SH-SY5Y (cell line): ENCODE data around the gene PPP1R14C.

Source experiments
- GATA2 ChIP-seq: IDR thresholded peaks from 2 replicates; pipeline ENCODE4 v1.6.1; 2011; ENCODE audit warnings: mild to moderate bottlenecking, low read depth, low read length
- GATA3 ChIP-seq: IDR thresholded peaks from 2 replicates; pipeline ENCODE4 v1.6.1; 2011; ENCODE audit warnings: low read depth, mild to moderate bottlenecking, low read length, moderate library complexity

The PPP1R14C gene

DNA sequence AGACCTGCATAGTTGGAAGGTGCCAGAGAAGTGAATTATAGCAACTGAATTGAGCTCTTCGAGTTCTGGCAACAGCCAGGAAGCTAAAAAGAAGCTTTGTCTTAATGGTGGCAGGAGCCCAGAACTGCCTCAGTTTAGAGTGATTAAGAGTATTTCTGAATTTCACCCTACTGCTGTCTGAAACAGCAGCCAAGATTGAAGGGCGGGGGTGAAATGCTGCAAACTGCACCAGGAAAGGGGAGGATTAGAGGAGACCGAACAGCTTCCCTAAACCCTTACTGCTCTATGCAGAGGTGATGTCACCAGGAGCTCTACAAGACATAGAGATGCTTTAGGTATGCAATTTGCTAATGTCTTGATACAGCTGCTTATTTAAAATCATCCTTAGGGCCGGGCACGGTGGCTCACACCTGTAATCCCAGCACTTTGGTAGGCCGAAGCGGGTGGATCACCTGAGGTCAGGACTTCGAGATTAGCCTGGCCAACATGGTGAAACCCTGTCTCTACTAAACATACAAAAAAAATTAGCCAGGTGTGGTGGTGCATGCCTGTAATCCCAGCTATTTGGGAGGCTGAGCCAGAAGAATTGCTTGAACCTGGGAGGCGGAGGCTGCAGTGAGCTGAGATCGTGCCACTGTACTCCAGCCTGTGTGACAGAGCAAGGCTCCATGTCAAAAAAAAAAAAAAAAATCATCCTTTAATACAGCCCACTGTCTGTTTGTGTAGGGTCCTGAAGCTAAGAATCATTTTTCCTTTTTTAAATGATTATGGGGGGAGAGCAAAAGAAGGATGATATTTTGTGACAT lies 134.3 kb downstream of the PPP1R14C start:
- TF ChIP-seq GATA3 = no peak
- no peak for TF ChIP-seq GATA2

DNA sequence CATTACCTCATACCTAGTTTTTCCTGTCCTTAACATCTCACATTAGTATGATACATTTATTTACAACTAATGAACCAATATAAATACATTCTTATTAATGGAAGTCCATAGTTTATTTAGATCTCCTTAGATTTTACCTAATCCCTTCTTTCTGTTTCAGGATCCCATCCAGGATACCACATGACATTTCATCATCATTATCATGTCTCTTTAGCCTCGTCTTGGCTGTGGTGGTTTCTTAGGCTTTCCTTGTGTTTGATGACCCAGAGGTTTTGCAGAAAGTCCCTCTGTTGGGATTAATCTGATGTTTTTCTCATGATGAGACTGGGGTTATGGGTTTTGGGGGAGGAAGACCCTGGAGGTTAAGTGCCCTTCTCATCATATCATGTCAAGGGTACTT lies 136.7 kb downstream of the PPP1R14C start:
- no peak for TF ChIP-seq GATA2
- TF ChIP-seq GATA3 = no peak

DNA sequence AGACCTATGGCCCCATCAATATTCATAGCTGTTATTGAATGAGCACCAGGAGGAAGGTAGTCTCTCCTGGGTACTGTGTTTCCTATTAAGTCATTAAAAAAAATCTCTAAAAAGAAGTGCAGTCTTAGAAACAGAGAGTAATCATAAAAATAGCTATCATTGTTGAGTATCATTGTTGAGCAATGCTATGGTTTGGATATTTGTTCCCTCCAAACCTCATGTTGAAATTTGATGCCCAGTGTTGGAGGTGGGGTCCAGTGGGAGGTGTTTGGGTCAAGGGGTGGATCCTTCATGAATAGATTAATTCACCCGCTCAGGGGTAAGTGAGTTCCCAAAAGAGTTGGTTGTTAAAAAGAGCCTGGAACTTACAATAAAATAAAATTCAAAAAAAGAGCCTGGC lies 137.9 kb downstream of the PPP1R14C start:
- TF ChIP-seq GATA3 (no peak), GATA2 (no peak)

DNA sequence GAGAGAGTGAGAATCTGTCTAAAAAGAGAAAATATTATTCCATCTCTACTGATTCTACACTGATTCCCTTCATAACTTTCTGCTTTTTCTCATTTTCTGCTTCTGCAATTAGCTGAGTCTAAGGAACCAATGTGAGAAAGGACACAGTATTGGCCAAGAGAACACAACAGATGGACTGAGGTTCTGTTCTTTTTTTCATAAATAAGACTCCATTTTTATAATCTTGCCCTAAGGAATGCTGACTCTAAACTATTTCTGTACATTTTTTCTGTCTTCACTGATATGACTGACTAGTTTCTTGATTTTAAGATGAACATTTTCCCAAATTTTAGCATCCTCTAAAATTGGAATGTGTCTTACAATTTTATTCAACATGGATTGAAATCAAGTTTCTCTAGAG lies 138.9 kb downstream of the PPP1R14C start:
- TF ChIP-seq GATA2 (no peak), GATA3 (no peak)

DNA sequence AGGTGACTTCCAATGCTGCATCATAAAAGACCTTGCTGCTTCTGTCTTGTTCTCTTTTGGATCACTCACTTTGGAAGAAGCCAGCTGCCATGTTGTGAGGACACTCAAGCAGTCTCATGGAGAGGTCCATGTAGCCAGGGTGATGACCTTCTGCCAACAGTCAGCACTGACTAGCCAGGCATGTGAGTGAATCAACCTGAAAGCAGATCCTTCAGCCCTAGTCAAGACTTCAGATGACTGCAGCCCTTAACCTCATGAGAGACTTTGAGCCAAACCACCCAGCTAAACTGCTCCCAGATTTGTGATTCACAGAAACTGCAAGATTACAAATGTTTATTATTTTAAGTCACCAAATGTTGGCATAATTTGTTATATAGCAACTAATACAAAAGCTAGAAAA lies 140.0 kb downstream of the PPP1R14C start:
- TF ChIP-seq GATA2 (no peak), GATA3 (no peak)

DNA sequence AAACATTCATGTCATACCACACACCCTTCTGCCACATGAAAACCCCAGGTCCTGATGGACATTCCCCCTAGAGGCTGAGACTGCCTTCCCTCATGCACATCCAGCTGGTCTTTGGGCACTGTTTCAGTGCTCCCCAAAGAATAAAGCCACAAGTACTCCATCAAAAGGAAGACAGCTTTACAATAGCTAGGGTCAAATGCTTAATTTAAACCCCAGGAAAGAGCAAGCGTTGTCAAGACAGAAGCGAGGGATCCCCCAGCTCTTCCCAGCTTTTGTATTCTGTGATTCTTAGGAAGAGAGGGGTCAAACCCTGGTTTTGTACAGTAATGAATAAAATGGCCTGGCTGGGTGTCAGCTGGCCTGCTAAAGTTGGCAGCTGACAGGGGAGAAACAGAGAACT lies 143.6 kb downstream of the PPP1R14C start:
- TF ChIP-seq GATA2 (no peak), GATA3 (no peak)

DNA sequence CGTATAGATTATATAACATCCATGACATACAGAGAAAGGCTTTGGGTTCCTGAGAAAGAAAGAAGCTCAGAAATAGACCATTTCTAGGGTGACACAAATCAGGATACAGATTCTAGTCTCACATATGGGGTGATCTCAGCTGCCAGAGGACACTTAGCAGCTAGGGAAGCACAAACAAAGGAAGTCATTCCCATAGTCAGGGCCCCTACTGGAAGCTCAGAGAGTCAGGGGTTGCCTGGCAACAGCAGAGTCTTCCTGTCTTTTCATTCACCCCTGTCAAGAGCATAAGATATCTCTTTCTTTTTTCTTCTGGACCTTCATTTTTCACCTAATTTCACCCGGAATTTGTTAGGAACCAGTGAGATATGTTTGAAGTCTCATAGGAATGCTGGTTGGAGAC lies 144.1 kb downstream of the PPP1R14C start:
- TF ChIP-seq GATA3 (no peak), GATA2 (no peak)

DNA sequence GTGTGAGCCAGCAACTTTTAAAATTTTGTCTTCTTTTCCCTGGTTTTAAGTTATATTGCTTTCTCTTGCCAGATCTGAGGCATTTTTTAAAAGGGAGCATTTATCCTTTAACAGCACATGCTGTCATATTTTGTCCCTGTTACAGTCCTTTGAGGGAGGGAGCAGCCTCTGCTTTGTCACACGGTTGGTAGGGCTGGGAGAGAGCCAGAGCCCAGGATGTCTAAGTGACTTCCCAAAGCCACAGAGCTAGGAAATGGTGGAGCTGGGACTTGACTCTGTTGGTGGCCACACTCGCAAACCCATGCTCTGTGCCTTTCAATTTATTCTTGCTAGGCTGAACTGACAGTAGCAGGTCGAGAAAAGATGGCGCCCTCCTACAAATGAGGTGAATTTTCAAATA lies 145.6 kb downstream of the PPP1R14C start:
- TF ChIP-seq GATA3 (no peak), GATA2 (no peak)

DNA sequence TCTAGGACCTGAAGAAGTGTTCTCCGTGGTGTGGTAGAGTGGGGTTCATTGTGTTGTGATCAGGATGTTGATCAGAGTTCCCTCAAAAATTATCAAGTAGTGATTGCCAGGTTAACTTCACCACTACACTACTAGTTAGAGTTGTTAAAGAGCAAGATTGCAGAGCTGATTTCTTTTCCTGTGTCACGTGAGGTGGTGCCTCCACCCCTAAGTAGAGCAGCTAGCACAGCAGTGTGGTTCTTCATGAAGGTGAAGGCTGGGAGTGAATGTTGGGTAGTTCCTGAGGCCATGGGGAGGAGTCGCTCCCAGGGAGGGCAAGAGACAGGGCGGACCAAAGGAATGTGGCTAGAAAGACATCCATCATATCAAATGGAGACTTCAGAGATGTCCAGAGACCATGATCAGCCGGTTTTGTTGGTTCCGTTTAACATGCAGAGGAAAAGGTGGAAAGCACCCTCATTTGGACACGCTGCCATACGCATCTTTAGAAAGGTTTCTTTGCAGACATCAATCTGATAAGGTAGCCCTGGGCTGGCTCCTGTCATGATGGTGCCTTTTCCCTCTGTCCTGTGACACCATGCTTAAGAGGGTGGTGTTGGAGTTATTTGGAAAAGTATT lies 146.7 kb downstream of the PPP1R14C start:
- TF ChIP-seq GATA2 (no peak), GATA3 (no peak)

DNA sequence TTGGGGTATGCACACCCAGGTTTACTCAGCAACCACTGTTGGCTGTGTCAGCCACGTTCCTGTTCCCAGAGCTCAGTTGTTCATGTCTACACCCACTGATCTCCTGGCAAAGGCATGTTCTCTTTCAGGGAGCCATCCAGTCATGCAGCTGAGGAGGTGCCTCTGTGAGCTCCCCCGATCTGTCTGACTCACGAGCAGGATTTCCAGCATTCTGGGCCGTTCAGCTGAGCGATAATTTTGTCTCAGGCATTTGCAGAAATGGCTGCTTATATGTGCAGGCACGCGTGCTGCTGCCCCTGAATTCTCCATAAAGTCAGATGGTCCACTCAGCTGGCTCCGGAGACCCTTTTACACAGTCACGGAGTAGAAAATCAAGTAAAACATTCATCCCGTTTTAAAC lies 147.6 kb downstream of the PPP1R14C start:
- no peak for TF ChIP-seq GATA3
- no peak for TF ChIP-seq GATA2

DNA sequence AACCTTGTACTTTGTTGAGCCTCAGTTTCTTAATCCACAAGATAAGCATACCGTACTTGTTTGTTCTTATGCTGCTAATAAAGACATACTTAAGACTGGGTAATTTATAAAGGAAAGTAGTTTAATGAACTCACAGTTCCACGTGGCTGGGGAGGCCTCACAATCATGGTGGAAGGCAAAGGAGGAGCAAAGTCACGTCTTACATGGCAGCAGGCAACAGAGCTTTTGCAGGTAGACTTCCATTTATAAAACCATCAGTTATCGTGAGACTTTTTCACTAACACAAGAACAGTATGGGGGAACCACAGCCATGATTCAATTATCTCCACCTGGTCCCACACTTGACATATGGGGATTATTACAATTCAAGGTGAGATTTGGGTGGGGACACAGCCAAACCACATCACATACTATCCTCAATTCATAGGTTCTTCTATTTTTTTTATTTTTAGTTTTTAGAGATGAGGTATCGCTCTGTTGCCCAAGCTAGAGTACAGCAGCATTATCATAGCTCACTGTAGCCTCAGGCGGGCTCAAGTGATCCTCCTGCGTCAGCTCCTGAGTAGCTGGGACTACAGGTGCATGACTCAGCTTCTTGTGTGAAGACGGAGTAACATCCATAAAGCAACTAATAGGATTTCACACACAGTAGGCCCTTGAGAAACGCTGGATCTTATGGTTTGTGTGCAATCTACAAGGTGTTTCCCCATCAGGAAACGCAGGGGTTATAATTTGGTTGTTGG lies 149.3 kb downstream of the PPP1R14C start:
- no peak for TF ChIP-seq GATA2
- TF ChIP-seq GATA3 = no peak

DNA sequence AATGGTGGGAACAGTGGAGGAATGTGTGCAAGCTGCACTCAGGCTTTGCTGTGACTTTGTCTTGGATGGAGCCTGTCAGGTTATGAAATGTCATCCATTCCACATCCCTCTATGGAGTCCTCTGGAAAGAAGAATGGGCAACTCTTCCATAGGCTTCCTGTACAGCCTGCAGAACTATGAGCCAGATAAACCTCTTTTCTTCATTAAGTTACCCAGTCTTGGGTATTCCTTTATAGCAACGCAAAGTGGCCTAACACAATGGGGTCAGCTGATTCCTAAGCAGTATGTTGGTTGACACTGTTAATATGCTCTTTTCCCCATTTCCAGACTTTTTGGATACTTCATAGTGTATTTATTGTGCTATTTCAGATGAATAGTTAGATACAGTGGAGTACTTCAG lies 150.2 kb downstream of the PPP1R14C start:
- TF ChIP-seq GATA3 = no peak
- no peak for TF ChIP-seq GATA2

DNA sequence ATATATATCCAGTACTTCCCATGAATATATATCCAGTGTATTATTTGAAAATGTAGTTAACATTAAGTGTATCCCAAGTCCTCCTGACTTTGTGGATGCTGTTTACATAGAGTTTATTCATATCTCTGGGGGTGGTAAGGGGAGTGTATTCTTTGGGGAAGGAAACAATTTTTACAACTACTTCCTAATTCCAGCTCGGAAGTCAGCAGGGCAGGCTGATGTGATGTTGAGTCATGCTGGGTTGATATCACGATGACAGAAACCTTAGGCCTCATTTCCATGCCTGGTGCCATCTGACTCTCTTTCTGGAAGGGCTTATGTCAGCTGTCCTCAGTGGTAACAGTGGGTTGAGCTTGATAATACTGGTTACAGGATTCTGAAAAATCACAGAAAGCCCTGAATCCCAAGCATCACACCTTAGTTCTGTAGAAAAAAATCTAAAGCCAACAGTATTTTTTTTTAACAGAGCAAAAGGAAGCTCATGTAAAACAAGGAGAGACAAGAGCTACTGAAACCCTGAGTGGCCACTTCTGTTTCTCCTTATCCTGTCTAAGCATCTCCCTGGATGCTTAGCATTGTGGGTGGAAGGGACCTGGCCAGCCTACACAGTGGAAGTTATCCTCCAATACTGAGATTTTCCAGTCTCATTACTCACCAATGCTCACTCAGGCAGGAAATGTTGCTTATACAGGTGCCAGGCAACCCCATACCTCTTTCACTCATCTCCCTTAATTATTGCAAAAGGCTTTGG lies 150.8 kb downstream of the PPP1R14C start:
- TF ChIP-seq GATA2 (no peak), GATA3 (no peak)

DNA sequence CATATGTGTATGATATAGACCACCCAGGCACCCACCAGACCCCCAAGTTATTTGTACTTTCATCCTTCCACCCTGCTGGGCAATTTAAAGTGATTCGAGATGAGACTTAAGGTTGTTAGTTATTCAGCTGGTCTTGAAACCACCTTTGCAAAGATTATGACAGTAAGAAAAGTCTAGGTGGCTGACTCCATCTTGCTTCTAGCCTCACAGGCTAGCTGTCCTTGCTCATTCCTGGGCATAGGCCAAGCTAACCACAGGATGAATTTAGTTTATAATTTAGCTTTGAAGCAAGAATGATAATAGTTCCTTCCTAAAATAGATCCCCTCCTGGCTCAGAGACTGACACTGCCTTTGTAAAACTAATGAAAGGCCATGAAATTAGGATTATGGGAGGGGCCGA lies 154.0 kb downstream of the PPP1R14C start:
- TF ChIP-seq GATA2 = no peak
- no peak for TF ChIP-seq GATA3
